GM12874 (cell line): Measurements from ENCODE around the gene FADS6.

Source experiments
- CTCF ChIP-seq: IDR thresholded peaks from 2 replicates; pipeline ENCODE4 v1.5.1; 2011; ENCODE audit warnings: low read depth, mild to moderate bottlenecking, control low read depth, low read length, moderate library complexity; ENCODE audit not compliant: insufficient read depth

FADS6 gene

GRCh38 chr17:74864297-74864865, 29.1 kb downstream of the FADS6 start:
- TF ChIP-seq CTCF: no peak

- TF ChIP-seq CTCF: no peak
Measured at GRCh38 chr17:74863420-74864296, 29.8 kb downstream of the FADS6 start.

GRCh38 chr17:74862919-74863318, 30.5 kb downstream of the FADS6 start:
- TF ChIP-seq CTCF: no peak

GRCh38 chr17:74862108-74862901, 31.1 kb downstream of the FADS6 start:
- TF ChIP-seq CTCF: peak; percentile 84

- no peak for TF ChIP-seq CTCF
Measured at GRCh38 chr17:74861662-74862107, 31.7 kb downstream of the FADS6 start.

GRCh38 chr17:74860872-74861661, 32.4 kb downstream of the FADS6 start:
- no peak for TF ChIP-seq CTCF
